ENCODE data around the gene SHISA9.

SHISA9 gene

GRCh38 chr16:13055480-13055879 is 154.1 kb downstream of the SHISA9 start:
- no peak for DNase-seq (ENCODE audit: low read depth in 1 of 2, low spot score in 1 of 2)
- Histone ChIP-seq H3K4me3 (replicated peaks; ENCODE audit: insufficient read depth, low read length) (no peak overlapping the region), H3K27me3 (ENCODE audit: insufficient read depth, poor library complexity, severe bottlenecking) (no peaks in the 10 kb centered on the region), H3K27ac (replicated peaks) (no peak overlapping the region)
- TF ChIP-seq GABPA (IDR thresholded peaks at IDR 0.05; ENCODE audit: low read depth) (no peak), CTCF (IDR thresholded peaks at IDR 0.05; ENCODE audit: insufficient read depth, low read length) (no peak), POLR2AphosphoS5 (IDR thresholded peaks at IDR 0.05; ENCODE audit: low read depth) (no peak), REST (IDR thresholded peaks at IDR 0.05; ENCODE audit: insufficient replicate concordance, low read depth) (no peak), SPI1 (IDR thresholded peaks at IDR 0.05; ENCODE audit: borderline replicate concordance, low read depth) (no peak)

GRCh38 chr16:13056607-13057006 is 155.2 kb downstream of the SHISA9 start:
- H3K4me3 ChIP-seq (replicated peaks; ENCODE audit: insufficient read depth, low read length) = no peak overlapping the region
- TF ChIP-seq SPI1 (IDR thresholded peaks at IDR 0.05; ENCODE audit: borderline replicate concordance, low read depth) = no peak
- no peak for TF ChIP-seq GABPA (IDR thresholded peaks at IDR 0.05; ENCODE audit: low read depth)
- no peak for TF ChIP-seq CTCF (IDR thresholded peaks at IDR 0.05; ENCODE audit: insufficient read depth, low read length)
- TF ChIP-seq REST (IDR thresholded peaks at IDR 0.05; ENCODE audit: insufficient replicate concordance, low read depth) = no peak
- no peaks in the 10 kb centered on the region for H3K27me3 ChIP-seq (ENCODE audit: insufficient read depth, poor library complexity, severe bottlenecking)
- no peak overlapping the region for H3K27ac ChIP-seq (replicated peaks)
- no peak for DNase-seq (ENCODE audit: low read depth in 1 of 2, low spot score in 1 of 2)

GRCh38 chr16:13060932-13061331 is 159.5 kb downstream of the SHISA9 start:
- no peak overlapping the region for H3K4me3 ChIP-seq (replicated peaks; ENCODE audit: insufficient read depth, low read length)
- no peaks in the 10 kb centered on the region for H3K27me3 ChIP-seq (ENCODE audit: insufficient read depth, poor library complexity, severe bottlenecking)
- H3K27ac ChIP-seq (replicated peaks) = no peak overlapping the region
- no peak for DNase-seq (ENCODE audit: low read depth in 1 of 2, low spot score in 1 of 2)
- TF ChIP-seq SPI1 (IDR thresholded peaks at IDR 0.05; ENCODE audit: borderline replicate concordance, low read depth) (no peak), GABPA (IDR thresholded peaks at IDR 0.05; ENCODE audit: low read depth) (no peak), REST (IDR thresholded peaks at IDR 0.05; ENCODE audit: insufficient replicate concordance, low read depth) (no peak), POLR2AphosphoS5 (IDR thresholded peaks at IDR 0.05; ENCODE audit: low read depth) (no peak), CTCF (IDR thresholded peaks at IDR 0.05; ENCODE audit: insufficient read depth, low read length) (no peak)

All from HL-60 (cell line).